ENCODE results near the gene TAP2. TPM values are rescaled to one million over a fixed set of nuclear protein-coding genes. Genes with fewer than 3 reads are reported as not detected.

Gene TAP2
- total RNA-seq, 1 donor from 2014 or later: 24.2 TPM

GRCh38 chr6:32842690-32843089, 4.2 kb upstream of the TAP2 start:
- TF ChIP-seq CTCF (IDR thresholded peaks at IDR 0.05; ENCODE audit: unreplicated experiment): no peak
- Mint-ChIP-seq H3K27ac (no peak overlapping the region), H3K36me3 (peaks cover 8% of the 10 kb centered on the region), H3K27me3 (ENCODE audit: low read depth) (peaks cover 51% of the 10 kb centered on the region), H3K9me3 (no peaks in the 10 kb centered on the region), H3K4me1 (peaks cover 10% of the 10 kb centered on the region), H3K4me3 (peak overlapping the region; percentile 93)
- DNase-seq (ENCODE audit: low spot score in 2 of 2, unreplicated experiment in 2 of 2): no peak

- no peak for TF ChIP-seq CTCF (IDR thresholded peaks at IDR 0.05; ENCODE audit: unreplicated experiment)
- Mint-ChIP-seq H3K27me3 (ENCODE audit: low read depth) (peaks cover 45% of the 10 kb centered on the region), H3K4me1 (peaks cover 16% of the 10 kb centered on the region), H3K9me3 (no peaks in the 10 kb centered on the region), H3K27ac (no peak overlapping the region), H3K36me3 (peaks cover 8% of the 10 kb centered on the region), H3K4me3 (no peak overlapping the region)
- no peak for DNase-seq (ENCODE audit: low spot score in 2 of 2, unreplicated experiment in 2 of 2)
Observed at GRCh38 chr6:32842021-32842650, 3.6 kb upstream of the TAP2 start.

GRCh38 chr6:32840604-32841246, 2.2 kb upstream of the TAP2 start:
- Mint-ChIP-seq H3K27ac (no peak overlapping the region), H3K4me3 (no peak overlapping the region), H3K27me3 (ENCODE audit: low read depth) (peaks cover 36% of the 10 kb centered on the region)

GRCh38 chr6:32839356-32839755, 817 bp upstream of the TAP2 start:
- no peak for TF ChIP-seq CTCF (IDR thresholded peaks at IDR 0.05; ENCODE audit: unreplicated experiment)
- no peaks in the 10 kb centered on the region for H3K9me3 Mint-ChIP-seq
- H3K36me3 Mint-ChIP-seq: peaks cover 12% of the 10 kb centered on the region
- H3K27ac Mint-ChIP-seq: no peak overlapping the region
- no peak for DNase-seq (ENCODE audit: low spot score in 2 of 2, unreplicated experiment in 2 of 2)
- H3K4me1 Mint-ChIP-seq: peaks cover 17% of the 10 kb centered on the region
- H3K4me3 Mint-ChIP-seq: no peak overlapping the region
- peaks cover 26% of the 10 kb centered on the region for H3K27me3 Mint-ChIP-seq (ENCODE audit: low read depth)

More at GRCh38 chr6:32840604-32841246, 2.2 kb upstream of the TAP2 start:
- peaks cover 21% of the 10 kb centered on the region for H3K4me1 Mint-ChIP-seq
- peaks cover 8% of the 10 kb centered on the region for H3K36me3 Mint-ChIP-seq
- no peaks in the 10 kb centered on the region for H3K9me3 Mint-ChIP-seq
- no peak for DNase-seq (ENCODE audit: low spot score in 2 of 2, unreplicated experiment in 2 of 2)
- no peak for TF ChIP-seq CTCF (IDR thresholded peaks at IDR 0.05; ENCODE audit: unreplicated experiment)

- peaks cover 11% of the 10 kb centered on the region for H3K4me1 Mint-ChIP-seq
- DNase-seq (ENCODE audit: low spot score in 2 of 2, unreplicated experiment in 2 of 2): no peak
- H3K9me3 Mint-ChIP-seq: no peaks in the 10 kb centered on the region
- no peak for TF ChIP-seq CTCF (IDR thresholded peaks at IDR 0.05; ENCODE audit: unreplicated experiment)
- peaks cover 18% of the 10 kb centered on the region for H3K36me3 Mint-ChIP-seq
- H3K4me3 Mint-ChIP-seq: peak overlapping the region; percentile 87
- no peak overlapping the region for H3K27ac Mint-ChIP-seq
- H3K27me3 Mint-ChIP-seq (ENCODE audit: low read depth): peaks cover 11% of the 10 kb centered on the region
Observed at GRCh38 chr6:32837651-32838113, 857 bp downstream of the TAP2 start.

All from mesothelial cell of epicardium (in vitro differentiated cells).